NCI-H2081 treated with DMSO at 0.1 percent for 48 hours (cell line): ENCODE results near the gene HNRNPD.
"Not testable (repeated sequence)": the region's sequence is repeated elsewhere in the genome, so short reads cannot be mapped to it uniquely, and the experiment has no call there.

ENCODE experiments used
- DNase-seq: peaks from one replicate; lab custom pipeline; 2025; lab: John Stamatoyannopoulos, UW

Gene HNRNPD, protein sequence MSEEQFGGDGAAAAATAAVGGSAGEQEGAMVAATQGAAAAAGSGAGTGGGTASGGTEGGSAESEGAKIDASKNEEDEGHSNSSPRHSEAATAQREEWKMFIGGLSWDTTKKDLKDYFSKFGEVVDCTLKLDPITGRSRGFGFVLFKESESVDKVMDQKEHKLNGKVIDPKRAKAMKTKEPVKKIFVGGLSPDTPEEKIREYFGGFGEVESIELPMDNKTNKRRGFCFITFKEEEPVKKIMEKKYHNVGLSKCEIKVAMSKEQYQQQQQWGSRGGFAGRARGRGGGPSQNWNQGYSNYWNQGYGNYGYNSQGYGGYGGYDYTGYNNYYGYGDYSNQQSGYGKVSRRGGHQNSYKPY

DNA sequence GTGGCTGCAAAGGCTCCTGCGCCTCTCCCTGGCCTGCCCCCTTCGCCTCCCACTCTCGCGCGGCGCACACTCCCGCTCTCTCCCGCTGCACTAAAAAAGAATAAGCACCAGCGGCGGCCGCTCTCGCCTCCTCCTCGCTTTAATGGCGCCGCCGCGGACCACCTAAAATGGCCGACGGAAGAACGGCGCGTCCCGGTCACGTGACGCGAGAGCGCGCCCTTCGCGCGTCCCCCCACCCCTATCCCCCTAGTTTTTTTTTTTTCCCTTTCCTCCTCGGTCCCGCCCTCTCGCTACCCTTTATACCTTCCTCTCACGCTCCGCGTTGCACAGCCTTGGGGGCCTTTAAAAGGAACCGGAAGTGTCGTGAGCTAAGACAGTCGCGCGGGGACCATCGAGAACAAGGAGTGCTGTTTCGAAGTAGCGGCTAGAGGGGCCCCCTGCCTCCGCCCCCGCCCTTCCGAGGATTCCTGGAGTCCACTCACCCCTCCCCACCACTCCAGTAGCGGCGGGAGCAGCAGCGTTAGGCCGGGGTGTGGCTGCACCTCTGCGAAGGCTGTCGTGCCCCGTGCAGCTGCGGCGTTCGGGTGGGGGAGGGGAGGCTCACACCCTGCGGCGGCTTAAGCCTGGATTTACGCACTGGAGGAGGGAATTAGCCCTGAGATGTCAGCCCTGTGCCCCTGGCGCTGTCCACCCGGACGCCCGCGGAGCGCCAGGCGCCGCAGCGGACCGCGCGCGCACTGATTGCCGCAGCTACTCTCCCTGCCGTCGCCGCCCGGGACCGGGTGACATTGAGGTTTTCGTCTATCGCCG, at the start of gene HNRNPD:
TSS of gene HNRNPD (minus strand) at position 176 of the 810 bp plus-strand sequence. CDS start 313 bp downstream, outside the sequence.
- peak; percentile 93 for DNase-seq

DNA sequence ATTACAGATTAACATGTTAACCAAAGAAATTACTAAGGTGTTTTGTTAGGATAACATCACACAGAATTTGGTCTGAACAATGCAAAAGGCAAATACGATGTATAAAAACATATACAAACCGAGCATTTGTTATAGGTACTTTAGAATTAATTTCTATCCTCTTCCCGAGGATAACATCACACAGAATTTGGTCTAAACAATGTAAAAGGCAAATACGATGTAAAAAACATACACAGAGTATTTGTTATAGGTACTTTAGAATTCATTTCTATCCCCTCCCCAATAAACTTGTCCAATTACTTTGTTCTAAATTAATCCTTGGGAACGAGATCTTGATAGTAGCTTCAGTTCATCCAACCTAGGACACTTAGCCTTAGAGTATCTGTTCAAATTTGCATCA, 48.8 kb upstream of the HNRNPD start:
- no peak for DNase-seq

- no peak for DNase-seq
Measured at GRCh38 chr4:82421796-82422560, 48.2 kb upstream of the HNRNPD start.

GRCh38 chr4:82419451-82419850, 45.7 kb upstream of the HNRNPD start:
- DNase-seq = no peak

DNA sequence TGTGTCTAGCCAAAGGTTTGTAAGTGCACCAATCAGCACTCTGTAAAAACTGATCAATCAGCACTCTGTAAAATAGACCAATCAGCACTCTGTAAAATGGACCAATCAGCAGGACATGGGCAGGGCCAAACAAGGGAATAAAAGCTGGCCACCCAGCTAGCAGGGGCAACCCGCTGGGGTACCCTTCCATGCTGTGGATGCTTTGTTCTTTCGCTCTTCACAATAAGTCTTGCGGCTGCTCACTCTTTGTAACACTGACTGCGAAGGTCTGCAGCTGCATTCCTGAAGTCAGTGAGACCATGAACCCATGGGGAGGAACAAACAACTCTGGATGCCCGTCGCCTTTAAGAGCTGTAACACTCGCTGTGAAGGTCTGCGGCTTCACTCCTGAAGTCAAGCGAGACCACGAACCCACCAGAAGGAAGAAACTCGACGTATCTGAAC, 42.2 kb upstream of the HNRNPD start:
- DNase-seq = no peak

DNA sequence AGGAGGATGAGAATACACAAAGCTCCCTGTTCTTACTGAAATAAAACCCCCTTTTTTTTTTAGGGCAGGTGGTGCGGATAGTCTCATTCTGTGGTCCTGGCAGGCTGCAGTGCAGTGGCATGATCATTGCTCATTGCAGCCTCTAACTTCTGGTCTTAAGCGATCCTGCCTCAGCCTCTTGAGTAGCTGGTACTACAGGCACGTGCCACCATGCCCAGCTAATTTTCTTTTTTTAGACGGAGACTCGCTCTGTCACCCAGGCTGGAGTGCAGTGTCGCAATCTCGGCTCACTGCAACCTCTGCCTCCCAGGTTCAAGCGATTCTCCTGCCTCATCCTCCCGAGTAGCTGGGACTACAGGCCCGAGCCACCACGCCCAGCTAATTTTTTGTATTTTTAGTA, 41.3 kb upstream of the HNRNPD start:
- not testable (repeated sequence) for DNase-seq

DNA sequence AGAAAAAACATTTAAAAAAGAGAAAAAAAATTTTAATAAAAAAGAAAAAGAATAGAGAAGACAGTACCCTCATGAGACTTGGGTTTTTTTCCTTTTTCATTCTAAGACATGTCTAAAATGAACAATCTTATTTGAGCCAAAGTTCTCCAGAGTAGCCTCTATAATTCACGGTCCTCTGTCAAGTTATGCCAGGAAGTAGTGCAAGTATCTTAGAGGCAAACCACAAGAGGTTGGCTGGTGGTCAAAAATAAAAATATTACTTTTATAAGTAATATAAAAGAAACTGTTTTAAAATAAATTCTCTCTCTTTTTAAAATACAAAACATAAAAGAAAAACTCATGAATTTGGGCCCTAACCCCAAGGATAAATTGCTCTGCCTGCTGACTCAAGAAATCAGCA, 29.9 kb upstream of the HNRNPD start:
- no peak for DNase-seq

- DNase-seq = no peak
Measured at GRCh38 chr4:82402196-82402775, 28.5 kb upstream of the HNRNPD start.

DNA sequence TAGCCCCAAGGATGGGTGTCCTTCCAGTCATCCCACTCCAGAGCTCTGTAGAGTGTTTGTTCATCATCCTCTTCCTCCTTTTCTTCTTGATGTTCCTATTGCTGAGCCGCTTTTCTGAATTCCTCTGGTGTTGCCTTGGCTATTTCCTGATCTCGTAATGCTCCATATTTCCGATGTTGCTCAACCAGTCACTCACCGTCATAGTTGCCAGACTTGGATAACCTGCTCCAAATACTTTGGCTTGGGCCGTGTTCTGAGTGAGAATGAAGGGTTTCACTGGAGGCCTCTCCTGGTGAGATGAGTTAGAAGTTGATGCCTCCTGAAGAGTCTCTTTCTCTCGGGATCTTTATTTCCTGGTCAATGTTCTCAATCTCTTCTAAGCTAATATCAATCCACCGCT, 27.8 kb upstream of the HNRNPD start:
- no peak for DNase-seq

DNA sequence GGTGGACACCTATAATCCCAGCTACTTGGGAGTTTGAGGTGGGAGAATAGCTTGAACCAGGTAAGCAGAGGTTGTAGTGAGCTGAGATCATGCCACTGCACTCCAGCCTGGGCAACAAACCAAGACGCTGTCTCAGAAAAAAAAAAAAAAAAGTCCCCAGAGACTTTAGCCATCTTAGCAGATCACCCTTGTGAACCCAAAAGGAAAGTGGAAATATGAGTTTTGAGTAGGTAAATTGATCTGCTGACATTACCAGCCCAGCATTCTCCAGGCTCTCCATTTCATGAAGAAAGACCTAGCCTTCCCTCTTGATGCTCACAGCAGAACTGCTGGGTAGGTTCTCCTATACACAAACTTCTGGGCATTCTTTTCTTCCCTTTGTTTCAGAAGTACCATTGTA, 24.5 kb upstream of the HNRNPD start:
- no peak for DNase-seq

DNA sequence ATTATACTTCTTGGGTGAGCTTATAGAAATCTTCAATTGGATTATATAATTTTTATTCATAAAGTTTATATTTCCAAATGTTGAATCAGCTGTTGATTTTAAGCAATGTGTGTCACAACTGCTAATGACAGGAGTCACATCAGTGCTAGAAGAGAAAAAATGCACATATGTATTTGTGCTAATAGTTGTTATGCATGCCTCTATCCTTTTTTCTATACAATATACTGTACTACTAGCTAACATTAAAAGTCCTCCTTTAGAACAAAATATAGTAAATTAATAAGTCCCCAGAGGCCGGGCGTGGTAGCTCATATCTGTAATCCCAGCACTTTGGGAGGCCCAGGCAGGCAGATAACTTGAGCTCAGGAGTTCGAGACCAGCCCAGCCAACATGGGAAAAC, 23.7 kb upstream of the HNRNPD start:
- no peak for DNase-seq

DNA sequence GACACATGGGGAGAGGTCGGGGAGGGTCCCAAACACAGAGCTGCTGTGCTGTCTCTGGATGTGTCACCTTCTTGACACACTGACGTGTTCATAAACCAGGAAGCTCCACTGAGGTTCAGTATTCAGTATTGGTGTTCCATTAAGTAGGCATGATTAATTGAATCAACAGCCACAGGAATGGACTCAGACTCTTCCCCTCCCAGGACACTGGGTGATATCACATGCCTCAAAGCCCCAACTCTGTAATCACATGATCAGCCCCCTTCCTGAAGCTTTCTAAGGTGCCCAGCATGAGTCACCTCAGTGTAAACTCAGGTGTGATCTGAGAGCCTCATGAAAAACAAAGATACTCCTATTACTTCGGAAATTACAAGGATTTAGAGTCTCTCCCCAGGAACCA, 21.1 kb upstream of the HNRNPD start:
- no peak for DNase-seq

- not testable (repeated sequence) for DNase-seq
Measured at GRCh38 chr4:82390061-82390460, 16.3 kb upstream of the HNRNPD start.

DNA sequence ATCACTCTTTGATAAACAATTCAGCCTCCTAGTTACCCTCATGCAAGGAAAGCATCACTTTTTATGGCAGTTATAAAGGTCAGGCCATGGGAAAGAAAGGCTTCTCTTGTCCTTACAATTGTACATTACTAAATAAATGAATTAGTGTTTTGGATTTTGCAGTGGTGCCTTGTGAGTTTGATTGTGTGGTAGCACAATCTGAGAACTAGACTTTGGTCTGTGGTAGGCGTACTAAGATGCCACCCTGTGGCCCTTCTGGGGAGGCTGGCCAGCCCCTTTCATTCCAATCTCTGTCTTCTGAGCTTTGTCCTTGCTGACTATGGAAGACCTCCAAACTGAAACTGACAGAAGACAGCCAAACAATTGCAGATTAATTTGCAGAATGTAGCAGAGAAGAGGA, 14.6 kb upstream of the HNRNPD start:
- DNase-seq = no peak

GRCh38 chr4:82386312-82386711, 12.5 kb upstream of the HNRNPD start:
- not testable (repeated sequence) for DNase-seq

DNA sequence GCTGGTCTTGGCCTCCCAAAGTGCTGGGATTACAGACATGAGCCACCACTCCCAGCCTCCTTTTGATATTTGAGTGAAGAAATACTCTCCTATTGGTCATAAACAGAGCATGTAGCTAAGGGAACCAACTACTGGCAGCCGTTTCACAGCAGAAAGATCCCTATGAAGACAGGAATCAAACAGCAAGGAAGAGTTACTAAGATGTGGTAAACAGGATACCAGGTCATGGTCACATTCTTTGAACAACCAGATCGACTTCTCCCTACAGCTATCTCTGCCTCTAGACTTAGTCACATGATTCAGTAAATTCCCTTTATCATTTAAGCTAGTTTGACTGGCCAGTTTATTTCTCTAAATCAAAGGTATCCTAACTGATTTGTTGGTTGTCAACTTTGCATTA, 9.0 kb upstream of the HNRNPD start:
- no peak for DNase-seq

GRCh38 chr4:82381661-82382296, 8.0 kb upstream of the HNRNPD start:
- DNase-seq = no peak

DNA sequence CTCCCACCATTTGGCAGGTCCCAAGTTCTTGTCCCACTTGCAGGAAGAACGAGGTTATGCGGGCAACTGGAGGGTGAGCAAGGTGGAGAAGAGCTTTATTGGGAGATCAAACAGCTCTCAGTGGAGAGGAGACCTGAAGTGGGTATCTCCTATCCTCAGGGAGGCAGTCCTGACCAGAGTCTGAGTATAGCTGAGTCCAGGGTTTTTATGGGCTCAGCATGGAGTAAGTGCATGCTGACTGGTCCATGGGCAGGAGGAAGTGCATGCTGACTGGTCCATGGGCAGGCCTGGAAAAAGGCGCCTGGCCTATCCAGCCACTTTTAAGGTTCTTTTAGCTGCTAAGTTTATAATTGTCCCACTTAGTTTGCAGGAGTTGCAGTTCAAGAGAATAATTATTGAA, 7.4 kb upstream of the HNRNPD start:
- DNase-seq = no peak

- no peak for DNase-seq
Measured at GRCh38 chr4:82380831-82381230, 7.0 kb upstream of the HNRNPD start.

DNA sequence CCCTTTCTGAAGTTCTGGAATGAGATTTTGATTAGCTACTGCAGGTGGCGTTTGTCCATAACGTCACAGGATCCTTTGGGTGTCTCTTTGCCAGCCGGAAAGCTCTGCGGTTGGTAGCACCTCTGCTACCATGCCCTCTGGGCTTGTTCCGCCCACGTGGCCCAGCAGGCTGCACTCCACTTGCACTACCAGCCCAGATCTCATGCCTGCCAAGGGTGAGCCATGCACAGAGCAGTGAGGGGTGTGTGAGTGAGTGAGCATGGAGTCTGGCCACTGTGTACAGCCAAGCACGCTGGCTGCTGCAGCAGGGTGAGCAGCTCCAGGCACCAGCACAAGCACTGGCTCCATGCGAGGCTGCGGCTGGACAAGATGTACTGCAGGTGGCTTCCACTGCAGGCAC, 6.6 kb upstream of the HNRNPD start:
- no peak for DNase-seq

DNA sequence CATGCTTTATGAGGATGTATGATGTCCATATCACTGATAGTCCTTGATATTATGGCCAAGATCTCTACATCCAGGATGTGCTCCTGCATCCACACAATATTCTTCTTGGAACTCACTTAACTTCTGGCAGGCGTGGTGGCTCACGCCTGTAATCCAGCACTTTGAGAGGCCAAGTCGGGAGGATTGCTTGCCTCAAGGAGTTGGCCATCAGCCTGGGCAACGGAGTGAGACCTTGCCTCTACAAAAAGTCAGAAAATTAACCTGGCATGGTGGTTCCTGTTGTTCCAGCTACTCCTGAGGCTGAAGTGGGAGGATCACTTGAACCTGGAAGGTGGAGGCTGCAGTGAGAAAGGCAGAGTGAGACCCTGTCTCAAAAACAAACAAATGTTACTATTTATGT, 2.3 kb upstream of the HNRNPD start:
- DNase-seq = no peak

- no peak for DNase-seq
Measured at GRCh38 chr4:82373486-82373815, 340 bp downstream of the HNRNPD start.
